Suppressor macrophage treated with lipopolysaccharide for 4 hours (primary cell): ENCODE data around the gene ASPRV1.
A peak's percentile ranks its signal among the peaks of the same experiment; 100 is the strongest.

Experiments
- DNase-seq: peaks from one replicate; pipeline ENCODE4 v3.0.0-alpha.2; 2020

The ASPRV1 gene

DNA sequence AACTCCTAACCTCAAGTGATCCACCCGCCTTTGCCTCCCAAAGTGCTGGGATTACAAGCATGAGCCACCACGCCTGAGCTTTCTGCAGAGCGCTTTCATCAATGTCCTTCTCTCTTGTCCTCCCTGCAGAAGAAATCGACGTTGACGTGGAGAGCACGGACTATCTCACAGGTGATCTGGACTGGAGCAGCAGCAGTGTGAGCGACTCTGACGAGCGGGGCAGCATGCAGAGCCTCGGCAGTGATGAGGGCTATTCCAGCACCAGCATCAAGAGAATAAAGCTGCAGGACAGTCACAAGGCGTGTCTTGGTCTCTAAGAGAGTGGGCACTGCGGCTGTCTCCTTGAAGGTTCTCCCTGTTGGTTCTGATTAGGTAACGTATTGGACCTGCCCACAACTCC, 23.5 kb downstream of the ASPRV1 start:
- no peak for DNase-seq

DNA sequence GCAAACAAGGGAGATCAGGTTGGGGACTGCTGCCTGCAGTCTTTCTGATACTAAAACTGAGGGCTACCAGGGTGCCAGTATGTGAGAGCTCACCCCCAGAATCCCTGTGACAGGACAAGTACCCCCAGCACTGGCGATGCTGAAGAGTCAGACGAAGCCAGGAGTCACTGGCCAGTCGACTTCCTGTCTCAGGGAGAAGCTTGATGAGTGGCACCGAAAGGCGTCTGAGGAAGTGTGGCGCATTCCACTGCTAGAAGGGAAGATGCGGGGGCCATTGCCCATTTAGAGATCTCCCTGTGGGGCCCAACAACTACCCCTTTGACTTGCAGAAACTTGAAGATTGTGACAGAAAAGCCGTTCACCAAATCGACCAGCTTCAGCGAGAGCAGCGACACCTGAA, 24.5 kb downstream of the ASPRV1 start:
- DNase-seq = no peak

DNA sequence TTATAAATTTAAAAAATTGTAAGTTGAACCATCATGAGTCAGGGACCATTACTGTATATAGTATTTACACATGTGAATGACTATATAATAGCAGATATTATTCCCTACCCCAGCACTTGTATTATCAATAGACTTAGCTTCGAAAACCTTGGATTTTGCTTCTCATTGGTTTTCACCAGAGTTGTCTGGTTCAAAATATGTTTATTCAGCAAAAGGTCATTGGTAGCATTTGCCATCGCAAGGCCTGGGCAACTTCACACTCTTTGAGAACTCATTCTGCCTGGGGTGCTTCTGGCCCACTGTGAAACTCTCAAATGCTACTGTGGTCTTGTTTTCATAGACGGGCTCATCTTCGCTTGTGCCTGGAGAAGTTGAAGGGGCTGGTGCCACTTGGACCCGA, 26.4 kb downstream of the ASPRV1 start:
- no peak for DNase-seq

- DNase-seq = no peak
Measured at GRCh38 chr2:69934614-69934908, 26.9 kb downstream of the ASPRV1 start.

DNA sequence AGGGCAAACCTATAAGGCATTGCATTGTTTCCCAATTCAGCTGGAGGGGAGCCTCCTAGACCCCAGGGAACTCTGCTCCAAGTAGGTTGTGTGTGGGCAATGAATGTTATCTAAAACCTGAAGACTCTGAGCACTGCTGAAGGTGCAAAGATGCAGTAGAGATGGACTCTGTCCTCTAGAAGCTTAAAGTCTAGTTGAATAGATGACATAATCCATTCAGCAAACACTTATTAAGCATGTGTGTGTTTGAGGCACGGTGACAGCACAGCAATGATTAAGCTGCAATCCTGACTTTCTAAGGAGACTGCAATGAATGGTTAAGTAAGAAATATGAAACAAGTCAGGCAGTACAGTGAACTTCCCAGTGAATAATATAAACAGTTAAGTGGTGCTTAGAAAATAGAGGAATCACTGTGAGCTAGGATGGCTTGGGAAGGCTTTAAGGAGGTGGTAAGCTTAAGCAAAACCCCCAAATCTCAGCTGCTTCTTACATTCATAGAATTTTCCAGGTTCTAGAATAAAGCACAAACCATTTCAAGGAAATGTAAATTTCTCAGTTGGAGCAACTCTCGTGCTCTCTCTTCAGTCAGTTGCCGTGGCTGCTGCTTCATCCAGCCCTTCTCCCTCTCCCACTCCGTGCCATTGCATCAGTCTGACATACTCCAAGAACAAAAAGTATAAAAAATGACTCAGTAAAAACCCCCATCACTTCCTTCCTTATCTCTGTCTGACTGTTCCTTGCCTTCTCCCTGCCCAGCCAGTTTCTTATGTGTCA, 27.4 kb downstream of the ASPRV1 start:
- peak; percentile 96 for DNase-seq

DNA sequence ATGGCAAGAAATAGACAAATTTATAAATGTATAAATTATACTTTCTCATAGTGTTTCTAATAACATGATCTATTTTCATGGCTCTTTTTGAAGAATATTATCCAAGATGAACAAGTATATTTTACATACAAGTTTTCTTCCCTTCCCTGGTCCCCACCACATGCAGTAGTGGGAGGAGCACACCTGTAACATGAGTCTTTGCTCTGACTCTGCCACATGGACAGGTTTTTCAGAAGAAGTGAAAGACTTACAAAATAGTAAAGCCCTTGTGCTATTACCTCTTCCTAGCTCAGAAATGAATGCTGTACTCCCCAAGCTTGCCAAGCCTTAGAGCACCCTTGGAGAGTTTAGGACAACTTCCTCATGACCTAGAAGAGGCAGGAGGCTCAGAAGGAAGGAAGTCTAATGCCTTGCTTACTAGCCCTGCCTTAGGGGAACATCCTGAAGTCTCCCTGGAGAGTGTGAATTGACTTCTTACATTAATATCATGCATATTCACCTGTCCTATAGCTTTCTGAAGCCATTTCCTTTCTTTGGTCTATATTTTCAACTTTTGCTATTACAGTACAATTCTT, 28.1 kb downstream of the ASPRV1 start:
- DNase-seq = no peak

GRCh38 chr2:69932596-69932922, 28.9 kb downstream of the ASPRV1 start:
- no peak for DNase-seq

- no peak for DNase-seq
Measured at GRCh38 chr2:69931832-69932595, 29.4 kb downstream of the ASPRV1 start.

- DNase-seq = peak; percentile 79
Measured at GRCh38 chr2:69926849-69927515, 34.4 kb downstream of the ASPRV1 start.

DNA sequence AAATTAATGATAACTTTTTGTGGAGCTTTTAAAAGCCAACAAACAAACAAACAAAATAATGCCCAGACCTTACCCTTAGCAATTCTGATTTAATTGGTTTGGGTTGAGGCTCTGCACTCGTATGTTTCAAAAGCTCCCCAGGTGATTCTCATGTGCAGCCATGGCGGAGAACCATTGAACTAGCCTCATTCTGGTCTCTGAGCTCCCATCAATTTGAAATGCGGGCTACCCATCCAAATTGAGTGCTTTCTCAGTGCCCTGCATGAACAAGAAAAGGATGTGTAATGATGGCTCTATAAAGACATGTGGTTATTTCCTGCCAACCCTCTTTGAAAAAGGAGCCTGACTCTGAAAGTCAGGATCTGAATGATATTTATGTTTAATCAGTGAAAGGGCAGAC, 38.3 kb downstream of the ASPRV1 start:
- no peak for DNase-seq

GRCh38 chr2:69918401-69918800, 43.0 kb downstream of the ASPRV1 start:
- peak; percentile 65 for DNase-seq

DNA sequence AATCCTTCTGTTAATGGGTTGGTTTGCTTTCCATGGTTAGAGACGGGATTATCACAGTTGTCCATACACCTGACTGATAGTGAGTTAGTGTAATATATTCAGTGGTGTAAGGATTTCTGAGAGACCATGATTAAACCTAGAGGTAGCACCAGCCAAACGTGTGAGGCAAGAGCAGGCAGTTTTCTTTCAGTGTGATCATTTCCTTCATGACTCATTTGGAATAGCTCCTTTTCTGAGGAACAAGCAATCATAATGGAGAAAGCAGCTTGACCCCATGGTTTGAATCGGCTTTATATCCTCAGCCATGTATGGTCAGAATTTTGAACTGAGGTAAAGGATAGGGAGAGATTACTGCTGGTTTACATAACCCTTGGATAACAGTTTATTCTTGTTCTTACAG, 43.6 kb downstream of the ASPRV1 start:
- peak; percentile 87 for DNase-seq

- DNase-seq = peak; percentile 35
Measured at GRCh38 chr2:69916106-69916505, 45.3 kb downstream of the ASPRV1 start.

DNA sequence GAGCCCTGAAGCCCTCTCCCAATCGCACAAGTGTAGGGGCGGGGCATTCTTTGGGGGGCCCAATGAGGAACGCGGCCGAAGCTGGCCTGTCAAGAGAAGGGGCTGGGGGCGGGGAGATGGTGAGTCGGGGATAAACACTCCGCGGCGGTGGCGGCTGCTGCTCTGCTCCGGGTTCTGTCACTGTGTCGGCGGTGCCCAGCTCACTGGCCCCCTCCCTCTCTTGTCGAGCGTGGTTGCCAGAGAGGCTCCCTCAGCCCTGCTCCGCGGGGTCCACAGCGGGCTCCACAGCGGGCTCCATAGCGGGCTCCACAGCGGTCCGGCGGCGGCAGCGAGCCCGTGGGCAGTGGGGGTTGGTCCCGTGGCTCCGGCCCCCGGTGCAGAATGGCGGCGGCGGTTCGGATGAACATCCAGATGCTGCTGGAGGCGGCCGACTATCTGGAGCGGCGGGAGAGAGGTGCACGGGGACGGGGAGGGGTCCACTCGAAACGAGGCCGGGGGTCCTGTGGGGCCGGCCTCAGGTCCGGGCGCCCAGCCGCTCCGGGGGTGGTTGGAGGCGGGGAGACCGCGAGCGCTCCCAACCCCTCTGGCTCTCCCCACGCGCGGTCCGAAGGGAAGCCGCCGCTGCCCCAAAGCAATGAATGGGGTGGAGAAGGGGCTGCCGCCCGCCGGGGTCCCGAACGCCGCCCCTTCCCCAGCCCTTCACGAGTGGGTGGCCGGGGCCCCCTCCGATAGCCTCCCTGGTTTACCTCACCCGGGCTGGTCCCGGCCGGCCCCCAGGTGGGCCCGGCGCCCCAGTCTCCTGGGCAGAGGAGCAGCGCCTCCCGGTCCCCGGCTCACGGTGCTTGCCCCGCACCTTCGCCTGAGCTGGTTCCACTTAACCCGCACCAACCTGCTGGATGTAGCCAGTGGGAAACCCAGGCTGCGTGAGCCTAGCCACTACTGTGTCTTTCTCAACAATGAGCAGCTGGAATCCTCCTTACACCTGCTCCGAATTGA, 46.2 kb downstream of the ASPRV1 start, which contains the start of gene MXD1:
TSS of gene MXD1 (plus strand) at position 160 of the 996 bp plus-strand sequence. CDS start at position 382, 222 bp downstream.
- peak; percentile 39 for DNase-seq

DNA sequence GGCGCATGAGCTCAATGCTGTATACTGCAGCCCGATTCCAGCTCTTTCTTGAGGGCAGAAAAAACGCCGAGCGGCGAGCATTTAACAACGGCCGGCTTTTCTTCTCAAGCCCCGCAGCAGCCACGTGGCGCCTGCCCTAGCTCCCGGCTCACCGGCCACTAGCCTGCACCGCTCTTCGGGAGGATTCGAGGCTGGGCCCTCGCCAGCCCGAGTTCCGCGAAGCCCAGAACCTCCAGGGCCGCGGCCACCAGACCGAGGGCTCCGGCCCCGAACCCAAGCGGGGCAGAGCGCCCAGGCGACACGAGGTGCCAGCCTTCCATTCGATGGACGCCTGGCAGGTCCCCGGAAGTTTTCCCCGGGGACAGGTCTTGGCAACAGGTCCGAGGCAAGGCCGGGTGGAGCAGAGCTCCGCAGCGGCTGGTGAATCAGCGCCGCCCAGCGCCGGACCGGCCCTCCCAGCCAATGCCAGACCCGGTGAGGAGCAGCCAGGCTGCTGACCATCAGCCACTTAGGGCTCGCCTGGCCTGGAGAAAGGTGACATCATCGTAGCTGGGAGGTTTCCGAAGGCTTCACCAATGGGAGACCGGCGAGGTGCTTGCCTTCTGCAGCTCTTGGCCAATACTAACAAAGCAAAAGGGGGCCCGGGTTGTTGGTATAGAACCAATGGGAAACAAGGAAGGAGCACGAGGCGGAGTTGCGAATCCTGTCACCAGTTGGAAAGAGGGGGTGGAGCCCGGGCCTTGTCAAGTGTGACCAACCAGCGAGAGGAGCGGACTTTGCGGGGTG, 47.1 kb downstream of the ASPRV1 start:
- peak; percentile 100 for DNase-seq

DNA sequence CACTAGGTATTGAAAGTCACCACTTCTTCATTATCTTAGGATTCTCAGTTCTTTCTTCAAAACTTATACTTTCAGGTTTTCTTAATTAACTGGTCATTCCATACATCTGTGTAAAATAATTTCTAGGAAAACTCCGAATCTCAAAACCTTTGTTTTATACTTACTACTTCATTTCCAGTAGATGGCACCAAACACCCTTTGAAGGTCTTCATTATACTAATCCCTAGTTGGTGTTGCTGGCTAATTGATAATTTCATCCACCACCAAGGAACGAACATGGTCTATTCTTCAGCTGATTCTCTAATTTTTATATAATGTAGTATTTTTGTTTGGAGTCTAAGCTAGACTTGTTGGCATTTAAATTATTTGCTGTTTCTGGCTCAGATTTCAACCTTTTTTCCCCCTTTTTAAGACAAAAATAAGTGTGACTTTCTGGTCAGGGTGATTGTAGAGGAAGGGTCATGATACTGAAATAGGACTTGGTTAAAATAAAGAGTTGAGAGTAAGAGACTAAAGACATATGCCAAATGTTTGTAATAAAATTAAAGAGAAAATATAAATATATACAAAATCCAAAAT, 49.4 kb downstream of the ASPRV1 start:
- DNase-seq = peak; percentile 79
